Ascending aorta (tissue), 2 donors: ENCODE measurements around the gene CDC37L1. TPM values are rescaled to one million over a fixed set of nuclear protein-coding genes. Genes with fewer than 3 reads are reported as not detected.

Experiments
- DNase-seq, 2 donors: peaks; one replicate each; pipeline ENCODE4 v3.0.0-alpha.2; 2019; ENCODE audit warnings: low spot score in 2 of 2
- H3K27ac ChIP-seq, 2 donors: fragments of 200-600 bp; sonication (generic); one replicate each; pipeline ENCODE4 v1.5.1; 2016 to 2017; ENCODE audit warnings: mild to moderate bottlenecking in 1 of 2
- H3K27me3 ChIP-seq: fragments of 200-600 bp; sonication (generic); one replicate; pipeline ENCODE4 v1.5.1; 2017
- H3K36me3 ChIP-seq, 2 donors: fragments of 200-600 bp; sonication (generic); one replicate each; pipeline ENCODE4 v1.5.1; 2016
- H3K4me1 ChIP-seq, 2 donors: fragments of 200-600 bp; sonication (generic); one replicate each; pipeline ENCODE4 v1.5.1; 2016 to 2017; ENCODE audit warnings: mild to moderate bottlenecking in 1 of 2
- H3K4me3 ChIP-seq, 2 donors: fragments of 200-600 bp; sonication (generic); one replicate each; pipeline ENCODE4 v1.5.1; 2016 to 2017; ENCODE audit warnings: mild to moderate bottlenecking in 1 of 2
- H3K9me3 ChIP-seq, 2 donors: fragments of 200-600 bp; sonication (generic); one replicate each; pipeline ENCODE4 v1.5.1; 2016
- CTCF ChIP-seq, 3 experiments: fragments of 200-600 bp in 2 of 3; fragments of 450-650 bp in 1 of 3; sonication (generic) in 2 of 3; IDR thresholded peaks; one replicate each; pipeline ENCODE4 v1.5.1; 2016 to 2019; ENCODE audit warnings: antibody characterized with exemption in 3 of 3, mild to moderate bottlenecking in 1 of 3, moderate library complexity in 1 of 3
- intact Hi-C: fragments of 100-400 bp; cut with DNase I; formaldehyde crosslinking; loops from one replicate; pipeline ENCODE4 v1.15.1; 2023
- total RNA-seq: library from RNA; depleted of rRNA; stranded (reverse); fragments of >200 nt; gene quantifications from one replicate; pipeline ENCODE4 v1.1.0, GENCODE V29; 2016

The CDC37L1 gene
- total RNA-seq, 1 donor from 2014 or later, result 17.2 TPM

- H3K4me1 ChIP-seq, result peaks cover 0 to 45% of the 10 kb centered on the region in 2 donors
- H3K36me3 ChIP-seq, result peaks cover 4 to 33% of the 10 kb centered on the region in 2 donors
- DNase-seq, result no peak
- no peak overlapping the region for H3K4me3 ChIP-seq
- intact Hi-C loops, result no loop called here
- no peaks in the 10 kb centered on the region for H3K9me3 ChIP-seq
- peak overlapping the region; percentile 70 to 74 for H3K27ac ChIP-seq
- TF ChIP-seq CTCF (IDR thresholded peaks at IDR 0.05), result no peak
- H3K27me3 ChIP-seq, result no peaks in the 10 kb centered on the region
These were observed 9.7 kb downstream of the CDC37L1 start for GRCh38 chr9:4689021-4689420.

- H3K27ac ChIP-seq, result peak overlapping the region; percentile 70 to 74
These were observed 10.3 kb downstream of the CDC37L1 start for GRCh38 chr9:4689687-4690104.

GRCh38 chr9:4690144-4690543, 10.8 kb downstream of the CDC37L1 start:
- Histone ChIP-seq H3K27me3 (no peaks in the 10 kb centered on the region), H3K9me3 (no peaks in the 10 kb centered on the region), H3K36me3 (peaks cover 4 to 35% of the 10 kb centered on the region in 2 donors), H3K27ac (peak overlapping the region; percentile 70 to 74), H3K4me1 (peaks cover 0 to 45% of the 10 kb centered on the region in 2 donors), H3K4me3 (peak overlapping the region in 1 of 2 donors; percentile 22)
- DNase-seq, result no peak
- intact Hi-C loops, result no loop called here
- no peak for TF ChIP-seq CTCF (IDR thresholded peaks at IDR 0.05)

More at GRCh38 chr9:4689687-4690104, 10.3 kb downstream of the CDC37L1 start:
- TF ChIP-seq CTCF (IDR thresholded peaks at IDR 0.05), result no peak
- DNase-seq, result no peak
- intact Hi-C loops, result no loop called here
- Histone ChIP-seq H3K4me1 (peaks cover 0 to 45% of the 10 kb centered on the region in 2 donors), H3K36me3 (peaks cover 4 to 33% of the 10 kb centered on the region in 2 donors), H3K9me3 (no peaks in the 10 kb centered on the region), H3K27me3 (no peaks in the 10 kb centered on the region), H3K4me3 (peak overlapping the region in 1 of 2 donors; percentile 22)

GRCh38 chr9:4691795-4692194, 12.4 kb downstream of the CDC37L1 start:
- H3K27ac ChIP-seq, result no peak overlapping the region
- H3K4me1 ChIP-seq, result peaks cover 0 to 38% of the 10 kb centered on the region in 2 donors
- no peak for TF ChIP-seq CTCF (IDR thresholded peaks at IDR 0.05)
- intact Hi-C loops, result no loop called here
- no peaks in the 10 kb centered on the region for H3K27me3 ChIP-seq
- no peak overlapping the region for H3K4me3 ChIP-seq
- no peaks in the 10 kb centered on the region for H3K9me3 ChIP-seq
- no peak for DNase-seq
- peaks cover 1 to 24% of the 10 kb centered on the region in 2 donors for H3K36me3 ChIP-seq

GRCh38 chr9:4700091-4700490, 20.7 kb downstream of the CDC37L1 start:
- peaks cover 49 to 56% of the 10 kb centered on the region in 2 donors for H3K36me3 ChIP-seq

More at GRCh38 chr9:4700091-4700490, 20.7 kb downstream of the CDC37L1 start:
- Histone ChIP-seq H3K9me3 (no peaks in the 10 kb centered on the region), H3K4me3 (no peak overlapping the region), H3K27me3 (no peaks in the 10 kb centered on the region), H3K27ac (no peak overlapping the region), H3K4me1 (no peaks in the 10 kb centered on the region)
- no peak for TF ChIP-seq CTCF (IDR thresholded peaks at IDR 0.05)
- intact Hi-C loops, result no loop called here
- no peak for DNase-seq
